Measurements from ENCODE around the gene PBX3.

DNA sequence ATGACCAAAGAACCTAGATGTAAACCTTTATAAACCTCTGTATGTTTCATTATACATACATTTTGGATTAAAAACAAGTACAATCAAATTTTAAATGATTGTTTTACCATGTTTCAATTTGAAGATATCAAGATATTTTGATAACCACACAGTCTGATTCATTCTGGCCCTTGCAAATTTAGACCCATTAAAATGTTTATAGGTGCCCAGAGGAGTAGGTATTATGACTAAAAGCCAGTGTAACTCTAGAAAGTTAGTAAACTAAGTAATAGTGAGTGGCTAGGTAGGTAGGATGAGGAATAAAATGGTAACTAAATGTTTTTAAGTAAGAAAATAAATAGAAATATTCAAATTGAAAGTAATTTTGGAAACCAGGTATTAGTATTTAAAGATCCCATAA is 165.5 kb downstream of the PBX3 start:
- no peak for TF ChIP-seq POLR2A (IDR thresholded peaks at IDR 0.05)
- TF ChIP-seq, protein P1, sequence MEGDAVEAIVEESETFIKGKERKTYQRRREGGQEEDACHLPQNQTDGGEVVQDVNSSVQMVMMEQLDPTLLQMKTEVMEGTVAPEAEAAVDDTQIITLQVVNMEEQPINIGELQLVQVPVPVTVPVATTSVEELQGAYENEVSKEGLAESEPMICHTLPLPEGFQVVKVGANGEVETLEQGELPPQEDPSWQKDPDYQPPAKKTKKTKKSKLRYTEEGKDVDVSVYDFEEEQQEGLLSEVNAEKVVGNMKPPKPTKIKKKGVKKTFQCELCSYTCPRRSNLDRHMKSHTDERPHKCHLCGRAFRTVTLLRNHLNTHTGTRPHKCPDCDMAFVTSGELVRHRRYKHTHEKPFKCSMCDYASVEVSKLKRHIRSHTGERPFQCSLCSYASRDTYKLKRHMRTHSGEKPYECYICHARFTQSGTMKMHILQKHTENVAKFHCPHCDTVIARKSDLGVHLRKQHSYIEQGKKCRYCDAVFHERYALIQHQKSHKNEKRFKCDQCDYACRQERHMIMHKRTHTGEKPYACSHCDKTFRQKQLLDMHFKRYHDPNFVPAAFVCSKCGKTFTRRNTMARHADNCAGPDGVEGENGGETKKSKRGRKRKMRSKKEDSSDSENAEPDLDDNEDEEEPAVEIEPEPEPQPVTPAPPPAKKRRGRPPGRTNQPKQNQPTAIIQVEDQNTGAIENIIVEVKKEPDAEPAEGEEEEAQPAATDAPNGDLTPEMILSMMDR (IDR thresholded peaks at IDR 0.05) = no peak
